Measurements from ENCODE around the gene CACNB4. TPM values are rescaled to one million over a fixed set of nuclear protein-coding genes. Genes with fewer than 3 reads are reported as not detected.

Gene CACNB4
- total and polyA plus RNA-seq, 2 of the 4 experiments (the other 2 are of a cell fraction) = 0.12 to 0.36 TPM

DNA sequence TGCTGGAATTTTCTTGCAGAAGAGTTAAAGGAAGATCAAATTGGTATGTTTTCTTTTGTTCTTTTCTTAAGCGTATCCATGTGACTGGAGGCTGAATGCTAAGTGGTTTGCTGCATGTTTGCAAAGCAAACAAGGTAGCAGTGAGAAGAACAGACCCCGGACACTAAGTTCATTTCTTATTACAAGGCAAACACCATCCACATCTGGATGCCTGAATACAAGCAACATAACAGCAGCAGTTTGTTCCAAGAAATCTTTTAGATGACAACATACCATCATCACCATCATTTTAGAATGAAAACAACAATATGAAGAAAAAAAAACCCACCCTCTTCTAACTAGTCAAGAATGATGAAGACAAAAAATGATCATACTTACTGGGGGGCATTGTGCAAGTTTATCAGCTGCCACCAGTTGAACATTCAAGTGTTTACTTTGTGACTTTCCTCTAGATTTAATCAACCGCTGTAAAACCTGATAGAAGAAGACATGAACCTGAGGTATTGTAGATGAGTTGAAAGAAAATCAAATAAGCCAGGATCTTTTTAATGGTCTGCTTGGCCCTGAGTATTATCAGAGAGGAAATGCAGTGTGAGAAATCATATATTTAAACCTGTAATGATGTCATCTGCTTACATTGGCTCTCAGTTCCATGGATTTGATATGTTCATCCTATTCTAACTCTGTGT is 245.6 kb downstream of the CACNB4 start:
- in situ Hi-C loops (cut with MboI; ENCODE audit: low sequenced_read_pairs) = no loop called here
- Histone ChIP-seq H3K18ac (ENCODE audit: low read depth, low read length) (no peak overlapping the region), H4K91ac (ENCODE audit: insufficient read depth, low read depth, low read length) (no peak overlapping the region)

More for the DNA sequence above, 245.6 kb downstream of the CACNB4 start:
- no peak overlapping the region for H3K9ac ChIP-seq (ENCODE audit: low read depth, low read length)
- H3K4me1 ChIP-seq (ENCODE audit: control insufficient read depth, insufficient read depth, low read length) = no peaks in the 10 kb centered on the region
- no peaks in the 10 kb centered on the region for H3K9me3 ChIP-seq (ENCODE audit: control insufficient read depth, insufficient read depth, low read length)
- H4K8ac ChIP-seq (ENCODE audit: low read depth in 2 of 2, low read length in 2 of 2) = no peak overlapping the region
- no peaks in the 10 kb centered on the region for H3K36me3 ChIP-seq (ENCODE audit: control insufficient read depth, insufficient read depth, low read length)
- H2BK120ac ChIP-seq (ENCODE audit: low read depth, low read length) = no peak overlapping the region
- no peak for TF ChIP-seq MAZ (IDR thresholded peaks at IDR 0.05; ENCODE audit: borderline replicate concordance, low read depth, low read length)
- TF ChIP-seq FOS (IDR thresholded peaks at IDR 0.05; ENCODE audit: low read depth, low read length) = no peak
- TF ChIP-seq, protein P1, sequence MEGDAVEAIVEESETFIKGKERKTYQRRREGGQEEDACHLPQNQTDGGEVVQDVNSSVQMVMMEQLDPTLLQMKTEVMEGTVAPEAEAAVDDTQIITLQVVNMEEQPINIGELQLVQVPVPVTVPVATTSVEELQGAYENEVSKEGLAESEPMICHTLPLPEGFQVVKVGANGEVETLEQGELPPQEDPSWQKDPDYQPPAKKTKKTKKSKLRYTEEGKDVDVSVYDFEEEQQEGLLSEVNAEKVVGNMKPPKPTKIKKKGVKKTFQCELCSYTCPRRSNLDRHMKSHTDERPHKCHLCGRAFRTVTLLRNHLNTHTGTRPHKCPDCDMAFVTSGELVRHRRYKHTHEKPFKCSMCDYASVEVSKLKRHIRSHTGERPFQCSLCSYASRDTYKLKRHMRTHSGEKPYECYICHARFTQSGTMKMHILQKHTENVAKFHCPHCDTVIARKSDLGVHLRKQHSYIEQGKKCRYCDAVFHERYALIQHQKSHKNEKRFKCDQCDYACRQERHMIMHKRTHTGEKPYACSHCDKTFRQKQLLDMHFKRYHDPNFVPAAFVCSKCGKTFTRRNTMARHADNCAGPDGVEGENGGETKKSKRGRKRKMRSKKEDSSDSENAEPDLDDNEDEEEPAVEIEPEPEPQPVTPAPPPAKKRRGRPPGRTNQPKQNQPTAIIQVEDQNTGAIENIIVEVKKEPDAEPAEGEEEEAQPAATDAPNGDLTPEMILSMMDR (conservative IDR thresholded peaks at IDR 0.05; ENCODE audit: low read depth, low read length) = no peak
- no peak for TF ChIP-seq RAD21 (IDR thresholded peaks at IDR 0.05; ENCODE audit: low read length)
- TF ChIP-seq, protein P2, sequence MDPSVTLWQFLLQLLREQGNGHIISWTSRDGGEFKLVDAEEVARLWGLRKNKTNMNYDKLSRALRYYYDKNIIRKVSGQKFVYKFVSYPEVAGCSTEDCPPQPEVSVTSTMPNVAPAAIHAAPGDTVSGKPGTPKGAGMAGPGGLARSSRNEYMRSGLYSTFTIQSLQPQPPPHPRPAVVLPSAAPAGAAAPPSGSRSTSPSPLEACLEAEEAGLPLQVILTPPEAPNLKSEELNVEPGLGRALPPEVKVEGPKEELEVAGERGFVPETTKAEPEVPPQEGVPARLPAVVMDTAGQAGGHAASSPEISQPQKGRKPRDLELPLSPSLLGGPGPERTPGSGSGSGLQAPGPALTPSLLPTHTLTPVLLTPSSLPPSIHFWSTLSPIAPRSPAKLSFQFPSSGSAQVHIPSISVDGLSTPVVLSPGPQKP (IDR thresholded peaks at IDR 0.05; ENCODE audit: borderline replicate concordance, low read depth, low read length) = no peak
- no peak for TF ChIP-seq CEBPB (IDR thresholded peaks at IDR 0.05; ENCODE audit: low read depth, low read length)
- no peak for TF ChIP-seq MXI1 (IDR thresholded peaks at IDR 0.05; ENCODE audit: borderline replicate concordance, low read depth, low read length)
- no peak for TF ChIP-seq POLR2A (IDR thresholded peaks at IDR 0.05; ENCODE audit: low read depth, low read length)
- no peak for TF ChIP-seq CHD1 (IDR thresholded peaks at IDR 0.05; ENCODE audit: low read depth, low read length)
- TF ChIP-seq BHLHE40 (IDR thresholded peaks at IDR 0.05; ENCODE audit: low read depth, low read length) = no peak
- no peak for TF ChIP-seq MAFK (IDR thresholded peaks at IDR 0.05; ENCODE audit: low read depth, low read length)
- TF ChIP-seq SMC3 (IDR thresholded peaks at IDR 0.05; ENCODE audit: low read depth, low read length) = no peak
- intact Hi-C loops (cut with micrococcal nuclease) (no loop called here), dilution Hi-C loops (cut with HindIII; ENCODE audit: low sequenced_read_pairs, unreplicated experiment) (no loop called here)
- no peaks in the 10 kb centered on the region for H4K20me1 ChIP-seq (ENCODE audit: insufficient read depth, low read length)
- H3K14ac ChIP-seq (replicated peaks; ENCODE audit: low read depth, low read length) = no peak overlapping the region
- no peak overlapping the region for H2BK20ac ChIP-seq (ENCODE audit: low read depth, low read length)
- H3K56ac ChIP-seq (ENCODE audit: extremely low read depth, insufficient read depth, low read length) = no peak overlapping the region
- no peak overlapping the region for H4K5ac ChIP-seq (ENCODE audit: low read depth, low read length)
- H3K27me3 ChIP-seq (ENCODE audit: control insufficient read depth, insufficient read depth, low read length) = no peaks in the 10 kb centered on the region
- H3K4ac ChIP-seq (ENCODE audit: low read depth, low read length) = no peak overlapping the region
- no TSS peak for BruUV-seq (replicated peaks)
- H2AK9ac ChIP-seq (replicated peaks; ENCODE audit: low read depth, low read length, poor library complexity) = no peak overlapping the region
- no peak overlapping the region for H3K4me2 ChIP-seq (ENCODE audit: low read depth, low read length)
- DNase-seq = no peak
- no peak overlapping the region for H3K27ac ChIP-seq (ENCODE audit: insufficient read depth, low read length)
- ChIA-PET POLR2A (ENCODE audit: unreplicated experiment) (no interaction called here), CTCF (no interaction called here)
- no peak for ATAC-seq (ENCODE audit: low read depth)
- no peaks in the 10 kb centered on the region for H3K79me1 ChIP-seq (ENCODE audit: low read depth in 1 of 2, low read length in 2 of 2)
- no CpG with 5 or more reads among the region's 3 CpGs for WGBS, 2 experiments (ENCODE audit: extremely low coverage in 2 of 2, insufficient read length in 1 of 2)
- no peak overlapping the region for H2BK15ac ChIP-seq (ENCODE audit: low read depth, low read length)
- no peak overlapping the region for H2AFZ ChIP-seq (replicated peaks; ENCODE audit: low read length, poor library complexity)
- H3K23ac ChIP-seq (ENCODE audit: low read depth, low read length) = no peak overlapping the region
- H3K4me3 ChIP-seq (ENCODE audit: insufficient read depth, low read depth, low read length) = no peak overlapping the region
- no peak overlapping the region for H2BK5ac ChIP-seq (ENCODE audit: low read depth, low read length, poor library complexity, severe bottlenecking)
- no peaks in the 10 kb centered on the region for H3K9me1 ChIP-seq (ENCODE audit: insufficient read depth, low read length)
- no peak overlapping the region for H2AK5ac ChIP-seq (ENCODE audit: low read depth, low read length)
